Kidney epithelial cell (primary cell): ENCODE results near the gene HCCS. TPM values are rescaled to one million over a fixed set of nuclear protein-coding genes. Genes with fewer than 3 reads are reported as not detected.

Experiments
- DNase-seq: peaks from one replicate; pipeline ENCODE4 v3.0.0-alpha.2; 2010; ENCODE audit warnings: low read depth
- H3K27me3 ChIP-seq: 2 replicates; pipeline ENCODE4 v1.6.0; 2011; ENCODE audit warnings: low read length; ENCODE audit not compliant: control insufficient read depth, insufficient read depth
- H3K36me3 ChIP-seq: 2 replicates; pipeline ENCODE4 v1.5.1; 2011; ENCODE audit warnings: low read length; ENCODE audit not compliant: control insufficient read depth, insufficient read depth
- H3K4me3 ChIP-seq: 2 replicates; pipeline ENCODE4 v1.5.1; 2011; ENCODE audit warnings: low read depth, mild to moderate bottlenecking, control low read depth, low read length
- total RNA-seq: library from RNA; depleted of rRNA; stranded (reverse); fragments of >200 nt; gene quantifications from 2 replicates; pipeline ENCODE4 v1.2.3, GENCODE V29; 2015
- TF ChIP-seq, protein P1 (sequence below): IDR thresholded peaks from 2 replicates; pipeline ENCODE4 v1.5.1; 2011; ENCODE audit warnings: mild to moderate bottlenecking, moderate library complexity, low read length, control low read depth, inconsistent platforms; ENCODE audit not compliant: insufficient read depth, poor library complexity, severe bottlenecking

HCCS gene
- 16.6 and 17.0 TPM in 2 replicates for total RNA-seq

DNA sequence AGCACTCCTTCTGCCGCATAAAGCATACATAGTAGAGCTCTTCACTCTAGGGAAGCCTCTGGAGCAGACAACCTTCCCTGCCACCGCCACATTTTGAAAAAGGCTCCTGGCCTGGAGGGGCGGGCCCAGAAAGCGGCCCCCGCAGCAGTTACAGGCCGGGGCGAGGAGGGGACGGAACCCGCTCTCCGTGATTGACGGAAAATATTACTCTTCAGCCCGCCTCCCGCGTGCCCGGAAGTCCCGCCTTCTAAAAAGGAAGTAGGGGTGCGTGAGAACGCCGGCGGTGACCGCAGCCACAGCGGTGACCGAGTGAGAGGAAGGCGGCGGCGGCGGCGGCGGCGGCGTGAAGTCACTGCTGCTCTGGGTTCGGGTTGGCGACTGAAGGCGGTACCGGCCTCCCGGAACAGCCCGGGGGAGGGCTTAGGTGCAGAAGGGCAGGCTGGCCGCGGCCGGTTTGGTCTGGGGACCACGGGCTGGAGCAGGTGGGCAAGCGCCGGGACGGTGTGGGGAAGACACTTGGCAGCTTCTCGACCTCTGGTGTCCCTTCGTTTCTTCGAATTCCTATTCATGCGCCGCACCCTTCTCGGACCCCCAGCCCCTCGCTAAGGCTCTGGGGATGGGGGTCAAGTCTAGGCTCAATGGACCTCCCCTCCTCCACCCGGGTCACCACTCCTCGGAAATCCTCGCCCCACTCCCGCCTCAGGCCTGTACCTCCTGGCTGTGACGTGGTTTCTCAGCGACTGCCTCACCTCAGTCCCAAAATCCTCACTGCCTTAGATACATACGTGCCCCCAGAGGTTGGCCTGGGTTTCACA, at the start of gene HCCS:
TSS of gene HCCS (plus strand) at position 296 of the 815 bp plus-strand sequence. CDS start 729 bp downstream, outside the sequence.
- Histone ChIP-seq H3K27me3 (no peaks in the 10 kb centered on the region), H3K36me3 (no peaks in the 10 kb centered on the region), H3K4me3 (peak within 1 kb of the TSS; percentile 94)
- TF ChIP-seq, protein P1, sequence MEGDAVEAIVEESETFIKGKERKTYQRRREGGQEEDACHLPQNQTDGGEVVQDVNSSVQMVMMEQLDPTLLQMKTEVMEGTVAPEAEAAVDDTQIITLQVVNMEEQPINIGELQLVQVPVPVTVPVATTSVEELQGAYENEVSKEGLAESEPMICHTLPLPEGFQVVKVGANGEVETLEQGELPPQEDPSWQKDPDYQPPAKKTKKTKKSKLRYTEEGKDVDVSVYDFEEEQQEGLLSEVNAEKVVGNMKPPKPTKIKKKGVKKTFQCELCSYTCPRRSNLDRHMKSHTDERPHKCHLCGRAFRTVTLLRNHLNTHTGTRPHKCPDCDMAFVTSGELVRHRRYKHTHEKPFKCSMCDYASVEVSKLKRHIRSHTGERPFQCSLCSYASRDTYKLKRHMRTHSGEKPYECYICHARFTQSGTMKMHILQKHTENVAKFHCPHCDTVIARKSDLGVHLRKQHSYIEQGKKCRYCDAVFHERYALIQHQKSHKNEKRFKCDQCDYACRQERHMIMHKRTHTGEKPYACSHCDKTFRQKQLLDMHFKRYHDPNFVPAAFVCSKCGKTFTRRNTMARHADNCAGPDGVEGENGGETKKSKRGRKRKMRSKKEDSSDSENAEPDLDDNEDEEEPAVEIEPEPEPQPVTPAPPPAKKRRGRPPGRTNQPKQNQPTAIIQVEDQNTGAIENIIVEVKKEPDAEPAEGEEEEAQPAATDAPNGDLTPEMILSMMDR = no peak
- DNase-seq = peak; percentile 31

DNA sequence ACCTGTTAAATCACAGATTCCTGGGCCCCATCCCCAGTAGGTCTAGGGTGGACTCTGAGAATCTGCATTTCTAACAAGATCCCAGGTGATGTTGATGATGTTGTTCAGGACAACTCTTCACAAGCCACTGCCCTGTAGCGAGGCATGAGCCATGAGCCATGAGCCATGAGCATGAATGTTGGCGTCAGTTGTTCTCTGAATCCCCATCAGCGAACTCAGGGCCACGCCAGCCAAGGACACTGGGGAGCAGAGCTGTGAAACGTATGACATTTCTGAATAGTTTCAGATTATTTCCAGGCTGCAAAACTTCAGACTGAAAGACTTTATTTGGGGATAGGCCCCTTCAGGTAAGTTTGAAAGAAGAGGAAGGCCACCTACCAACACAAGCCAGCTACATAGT, 46.9 kb upstream of the HCCS start:
- no peak for DNase-seq
- TF ChIP-seq, protein P1 = no peak

DNA sequence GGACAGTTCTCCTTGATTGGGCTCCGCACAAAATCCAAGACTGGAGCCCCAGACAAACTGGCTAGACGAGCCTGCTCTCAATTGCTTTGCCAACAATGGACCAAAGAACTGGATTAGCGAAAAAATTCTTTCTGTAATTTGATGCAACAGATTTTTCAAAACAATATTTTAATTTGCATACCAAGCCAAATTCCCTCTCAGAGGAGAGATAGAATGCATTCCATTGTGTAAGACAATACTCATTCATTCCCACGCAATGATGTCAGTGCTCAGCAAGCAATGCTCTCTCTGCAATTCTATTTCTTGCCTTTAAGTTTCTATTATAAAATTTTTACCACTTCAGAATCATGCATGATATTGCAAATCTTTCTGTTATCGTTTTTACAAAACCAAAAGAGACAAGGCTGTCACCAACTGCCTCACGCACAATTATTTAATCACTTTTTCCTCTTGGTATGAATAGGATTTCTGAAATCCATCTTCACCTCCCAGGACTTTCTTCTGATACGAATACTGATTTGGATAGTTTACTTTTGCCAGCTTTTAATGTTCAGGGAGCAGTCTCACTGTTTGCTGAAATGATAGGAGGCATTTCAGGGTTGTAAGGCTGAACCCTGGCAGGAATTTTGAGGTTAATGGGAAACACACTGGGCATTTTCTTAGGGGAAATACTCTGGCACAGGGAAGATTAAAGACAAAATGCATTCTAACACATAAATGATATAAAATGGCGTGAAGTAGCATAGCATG, 46.1 kb upstream of the HCCS start:
- TF ChIP-seq, protein P1 = no peak
- H3K4me3 ChIP-seq = no peak overlapping the region
- DNase-seq = peak; percentile 7
- H3K27me3 ChIP-seq = no peaks in the 10 kb centered on the region
- H3K36me3 ChIP-seq = no peaks in the 10 kb centered on the region

More for the DNA sequence above, 46.9 kb upstream of the HCCS start:
- no peak overlapping the region for H3K4me3 ChIP-seq
- H3K27me3 ChIP-seq = no peaks in the 10 kb centered on the region
- no peaks in the 10 kb centered on the region for H3K36me3 ChIP-seq

DNA sequence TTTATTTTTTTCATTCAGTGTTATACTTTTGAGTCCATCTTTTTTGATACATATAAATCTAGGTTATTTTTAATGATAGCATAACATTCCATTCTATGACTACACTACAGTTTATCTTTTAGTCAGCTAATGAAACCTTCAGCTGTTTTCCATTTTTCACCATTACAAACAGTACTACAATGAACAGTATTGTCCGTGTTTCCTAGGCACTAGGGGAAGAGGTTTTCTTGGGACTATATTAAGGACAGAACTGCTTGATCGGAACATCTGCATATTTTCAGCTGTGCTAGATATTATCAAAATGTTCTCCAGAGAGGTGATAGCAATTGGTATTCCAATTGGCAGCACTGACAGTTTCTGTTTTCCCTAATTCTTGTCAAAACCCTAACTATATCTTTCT, 44.3 kb upstream of the HCCS start:
- H3K27me3 ChIP-seq = no peaks in the 10 kb centered on the region
- H3K36me3 ChIP-seq = no peaks in the 10 kb centered on the region
- no peak overlapping the region for H3K4me3 ChIP-seq
- no peak for DNase-seq
- TF ChIP-seq, protein P1 = no peak

DNA sequence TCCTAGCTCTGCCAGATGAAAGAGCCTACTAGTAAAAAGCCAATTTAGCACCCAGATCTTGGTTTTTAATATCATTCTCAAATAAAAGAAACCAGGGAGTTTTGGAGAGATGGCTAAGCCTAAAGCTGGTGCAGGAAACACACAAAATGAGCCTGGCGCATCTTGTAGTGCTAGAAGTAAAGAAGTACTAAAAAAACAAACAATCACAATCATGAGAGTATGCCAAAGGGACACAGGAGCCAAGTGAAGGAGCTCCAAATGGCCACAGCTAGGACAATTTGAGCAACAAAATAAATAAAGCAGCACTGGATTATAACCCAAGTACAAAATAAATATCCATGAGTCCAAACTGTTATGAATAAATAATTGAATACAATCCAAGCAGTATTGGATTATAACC, 37.8 kb upstream of the HCCS start:
- TF ChIP-seq, protein P1 = no peak
- H3K27me3 ChIP-seq = no peaks in the 10 kb centered on the region
- no peak overlapping the region for H3K4me3 ChIP-seq
- H3K36me3 ChIP-seq = no peaks in the 10 kb centered on the region
- no peak for DNase-seq
